Measurements from ENCODE around the gene GREM2. TPM values are rescaled to one million over a fixed set of nuclear protein-coding genes. Genes with fewer than 3 reads are reported as not detected.

GREM2 gene
- total RNA-seq, 2 donors from 2014 or later = 7.8 to 10.9 TPM

- H3K27ac Mint-ChIP-seq = no peak overlapping the region
- no peaks in the 10 kb centered on the region for H3K36me3 ChIP-seq (ENCODE audit: control insufficient read depth, insufficient read depth, low read length)
- H3K9me3 Mint-ChIP-seq = no peaks in the 10 kb centered on the region
- H3K4me3 ChIP-seq (ENCODE audit: low read length) = no peak overlapping the region
- H3K36me3 Mint-ChIP-seq (ENCODE audit: low read depth) = no peaks in the 10 kb centered on the region
- TF ChIP-seq CTCF (conservative IDR thresholded peaks at IDR 0.05) = no peak
- peaks cover 9% of the 10 kb centered on the region for H3K27me3 ChIP-seq (ENCODE audit: control insufficient read depth, insufficient read depth, low read length, poor library complexity, severe bottlenecking)
- peaks cover 2% of the 10 kb centered on the region for H3K4me1 Mint-ChIP-seq
- no peak overlapping the region for H3K9ac ChIP-seq (ENCODE audit: extremely low read depth, low read length, poor library complexity, severe bottlenecking)
- H3K4me1 ChIP-seq (ENCODE audit: control insufficient read depth, insufficient read depth, low read length) = no peaks in the 10 kb centered on the region
- H3K4me3 Mint-ChIP-seq = no peak overlapping the region
- H3K27ac ChIP-seq (ENCODE audit: low read depth, low read length) = no peak overlapping the region
- 93 to 97% methylated on average over 12 to 17 of the region's 17 CpGs for WGBS, 2 experiments (ENCODE audit: insufficient coverage in 1 of 2, insufficient read length in 1 of 2)
- H3K27me3 Mint-ChIP-seq (ENCODE audit: insufficient read depth) = no peaks in the 10 kb centered on the region
- H3K9me3 ChIP-seq (ENCODE audit: control insufficient read depth, low read length) = no peaks in the 10 kb centered on the region
- no peak for DNase-seq
Observed at GRCh38 chr1:240649733-240650721, 38.1 kb upstream of the GREM2 start.

- H3K36me3 Mint-ChIP-seq (ENCODE audit: low read depth) = no peaks in the 10 kb centered on the region
- no peaks in the 10 kb centered on the region for H3K9me3 Mint-ChIP-seq
Observed at GRCh38 chr1:240646571-240647240, 34.8 kb upstream of the GREM2 start.

More at GRCh38 chr1:240646571-240647240, 34.8 kb upstream of the GREM2 start:
- Histone ChIP-seq H3K4me1 (ENCODE audit: control insufficient read depth, insufficient read depth, low read length) (no peaks in the 10 kb centered on the region), H3K27ac (ENCODE audit: low read depth, low read length) (no peak overlapping the region), H3K27me3 (ENCODE audit: control insufficient read depth, insufficient read depth, low read length, poor library complexity, severe bottlenecking) (peaks cover 9% of the 10 kb centered on the region), H3K9me3 (ENCODE audit: control insufficient read depth, low read length) (no peaks in the 10 kb centered on the region), H3K36me3 (ENCODE audit: control insufficient read depth, insufficient read depth, low read length) (no peaks in the 10 kb centered on the region), H3K4me3 (ENCODE audit: low read length) (no peak overlapping the region), H3K9ac (ENCODE audit: extremely low read depth, low read length, poor library complexity, severe bottlenecking) (no peak overlapping the region)
- Mint-ChIP-seq H3K27ac (no peak overlapping the region), H3K27me3 (ENCODE audit: insufficient read depth) (no peaks in the 10 kb centered on the region), H3K4me3 (no peak overlapping the region), H3K4me1 (peaks cover 5% of the 10 kb centered on the region)
- no peak for TF ChIP-seq CTCF (conservative IDR thresholded peaks at IDR 0.05)
- WGBS, 2 experiments (ENCODE audit: insufficient coverage in 1 of 2, insufficient read length in 1 of 2) = 85 to 95% methylated on average over 4 to 7 of the region's 7 CpGs
- DNase-seq = no peak
